Measurements from ENCODE around the gene SLC22A1. TPM values are rescaled to one million over a fixed set of nuclear protein-coding genes. Genes with fewer than 3 reads are reported as not detected.
"Not testable (repeated sequence)": the region's sequence is repeated elsewhere in the genome, so short reads cannot be mapped to it uniquely, and the experiment has no call there.

The SLC22A1 gene
- total RNA-seq, 1 donor from 2014 or later, result 3.2 TPM

DNA sequence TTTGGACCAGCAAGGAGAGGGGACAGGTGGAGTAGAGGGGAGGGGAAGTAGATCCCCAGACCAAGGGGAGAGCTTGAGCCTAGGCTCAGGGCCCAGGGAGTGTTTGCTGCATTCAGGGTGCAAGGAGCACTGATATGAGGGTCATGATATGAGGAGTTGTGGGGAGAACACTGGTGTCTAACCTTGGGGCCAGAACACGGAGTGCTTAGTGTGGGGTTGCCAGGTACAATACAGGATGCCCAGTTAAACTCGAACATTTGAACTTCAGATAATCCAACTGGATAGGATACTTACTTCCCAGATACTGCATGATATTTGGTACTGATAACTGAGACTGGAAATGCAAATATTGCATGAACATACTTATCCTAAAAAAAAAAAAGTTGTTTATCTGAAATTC, 2.4 kb downstream of the SLC22A1 start:
- no peaks in the 10 kb centered on the region for H3K4me1 ChIP-seq (ENCODE audit: insufficient read depth, low read length)
- no peaks in the 10 kb centered on the region for H4K20me1 ChIP-seq (ENCODE audit: insufficient read depth, low read length)
- H3K36me3 Mint-ChIP-seq (ENCODE audit: low read depth, unreplicated experiment), result peaks cover 24% of the 10 kb centered on the region
- no peak overlapping the region for H3K9ac ChIP-seq (ENCODE audit: low read length)
- peaks cover 4% of the 10 kb centered on the region for H3K9me3 Mint-ChIP-seq (ENCODE audit: unreplicated experiment)
- H3K27me3 Mint-ChIP-seq (ENCODE audit: low read depth, unreplicated experiment), result peaks cover 4% of the 10 kb centered on the region
- H3K4me3 Mint-ChIP-seq (ENCODE audit: unreplicated experiment), result no peak overlapping the region
- TF ChIP-seq EZH2 (IDR thresholded peaks at IDR 0.05; ENCODE audit: insufficient read depth, low read length), result no peak
- H3K9me3 ChIP-seq (ENCODE audit: insufficient read depth, low read depth, low read length), result no peaks in the 10 kb centered on the region
- H3K36me3 ChIP-seq (ENCODE audit: insufficient read depth, low read length), result no peaks in the 10 kb centered on the region
- no peak overlapping the region for H3K4me2 ChIP-seq (ENCODE audit: low read length)
- no peak for DNase-seq (ENCODE audit: low read depth)
- no peak for FAIRE-seq
- no peak overlapping the region for H2AFZ ChIP-seq (ENCODE audit: low read depth, low read length)
- no peaks in the 10 kb centered on the region for H3K79me2 ChIP-seq (ENCODE audit: insufficient read depth, low read length)
- no peak overlapping the region for H3K27ac Mint-ChIP-seq (ENCODE audit: unreplicated experiment)
- H3K4me1 Mint-ChIP-seq (ENCODE audit: low read depth, unreplicated experiment), result no peaks in the 10 kb centered on the region
- no peak overlapping the region for H3K4me3 ChIP-seq (ENCODE audit: insufficient read depth, low read depth, low read length)
- no peaks in the 10 kb centered on the region for H3K27me3 ChIP-seq (ENCODE audit: insufficient read depth, low read length)
- H3K27ac ChIP-seq (ENCODE audit: low read depth, low read length), result no peak overlapping the region

GRCh38 chr6:160124605-160125004, 3.0 kb downstream of the SLC22A1 start:
- FAIRE-seq (no peak), DNase-seq (ENCODE audit: low read depth) (no peak)
- H4K20me1 ChIP-seq (ENCODE audit: insufficient read depth, low read length), result no peaks in the 10 kb centered on the region
- no peak overlapping the region for H3K27ac ChIP-seq (ENCODE audit: low read depth, low read length)
- H3K79me2 ChIP-seq (ENCODE audit: insufficient read depth, low read length), result no peaks in the 10 kb centered on the region
- no peak overlapping the region for H3K9ac ChIP-seq (ENCODE audit: low read length)
- Mint-ChIP-seq H3K27me3 (ENCODE audit: low read depth, unreplicated experiment) (peaks cover 4% of the 10 kb centered on the region), H3K9me3 (ENCODE audit: unreplicated experiment) (peaks cover 4% of the 10 kb centered on the region), H3K27ac (ENCODE audit: unreplicated experiment) (no peak overlapping the region), H3K36me3 (ENCODE audit: low read depth, unreplicated experiment) (peaks cover 24% of the 10 kb centered on the region), H3K4me3 (ENCODE audit: unreplicated experiment) (no peak overlapping the region), H3K4me1 (ENCODE audit: low read depth, unreplicated experiment) (no peaks in the 10 kb centered on the region)
- H3K36me3 ChIP-seq (ENCODE audit: insufficient read depth, low read length), result no peaks in the 10 kb centered on the region
- no peak overlapping the region for H3K4me2 ChIP-seq (ENCODE audit: low read length)
- H3K4me3 ChIP-seq (ENCODE audit: insufficient read depth, low read depth, low read length), result no peak overlapping the region
- no peak overlapping the region for H2AFZ ChIP-seq (ENCODE audit: low read depth, low read length)
- TF ChIP-seq EZH2 (IDR thresholded peaks at IDR 0.05; ENCODE audit: insufficient read depth, low read length), result no peak
- TF ChIP-seq, protein P1, sequence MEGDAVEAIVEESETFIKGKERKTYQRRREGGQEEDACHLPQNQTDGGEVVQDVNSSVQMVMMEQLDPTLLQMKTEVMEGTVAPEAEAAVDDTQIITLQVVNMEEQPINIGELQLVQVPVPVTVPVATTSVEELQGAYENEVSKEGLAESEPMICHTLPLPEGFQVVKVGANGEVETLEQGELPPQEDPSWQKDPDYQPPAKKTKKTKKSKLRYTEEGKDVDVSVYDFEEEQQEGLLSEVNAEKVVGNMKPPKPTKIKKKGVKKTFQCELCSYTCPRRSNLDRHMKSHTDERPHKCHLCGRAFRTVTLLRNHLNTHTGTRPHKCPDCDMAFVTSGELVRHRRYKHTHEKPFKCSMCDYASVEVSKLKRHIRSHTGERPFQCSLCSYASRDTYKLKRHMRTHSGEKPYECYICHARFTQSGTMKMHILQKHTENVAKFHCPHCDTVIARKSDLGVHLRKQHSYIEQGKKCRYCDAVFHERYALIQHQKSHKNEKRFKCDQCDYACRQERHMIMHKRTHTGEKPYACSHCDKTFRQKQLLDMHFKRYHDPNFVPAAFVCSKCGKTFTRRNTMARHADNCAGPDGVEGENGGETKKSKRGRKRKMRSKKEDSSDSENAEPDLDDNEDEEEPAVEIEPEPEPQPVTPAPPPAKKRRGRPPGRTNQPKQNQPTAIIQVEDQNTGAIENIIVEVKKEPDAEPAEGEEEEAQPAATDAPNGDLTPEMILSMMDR (IDR thresholded peaks at IDR 0.05; ENCODE audit: insufficient read depth, low read depth, low read length), result no peak
- H3K27me3 ChIP-seq (ENCODE audit: insufficient read depth, low read length), result no peaks in the 10 kb centered on the region
- H3K9me3 ChIP-seq (ENCODE audit: insufficient read depth, low read depth, low read length), result no peaks in the 10 kb centered on the region
- no peaks in the 10 kb centered on the region for H3K4me1 ChIP-seq (ENCODE audit: insufficient read depth, low read length)

DNA sequence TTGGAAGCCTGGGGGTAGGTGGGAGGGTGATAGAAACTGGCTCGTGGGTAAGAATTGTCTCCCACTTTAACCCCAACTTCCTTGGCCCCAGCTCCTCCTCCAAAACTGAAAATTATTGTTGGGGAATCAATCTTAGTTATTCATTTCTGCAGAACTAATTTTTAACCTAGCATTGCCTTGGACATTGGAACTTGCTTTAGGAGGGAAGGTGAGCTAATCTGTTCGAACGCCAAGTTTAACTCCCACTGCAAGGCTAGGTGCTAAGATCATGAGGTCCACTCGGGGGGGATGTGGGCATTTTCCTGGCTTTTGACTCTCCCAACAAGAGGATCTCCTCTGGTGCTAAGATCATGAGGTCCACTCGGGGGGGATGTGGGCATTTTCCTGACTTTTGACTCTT, 3.5 kb downstream of the SLC22A1 start:
- not testable (repeated sequence) for H3K4me2 ChIP-seq (ENCODE audit: low read length); H3K27me3 ChIP-seq (ENCODE audit: insufficient read depth, low read length); H3K27ac ChIP-seq (ENCODE audit: low read depth, low read length); H3K9ac ChIP-seq (ENCODE audit: low read length); DNase-seq (ENCODE audit: low read depth); H3K4me1 Mint-ChIP-seq (ENCODE audit: low read depth, unreplicated experiment); H3K27me3 Mint-ChIP-seq (ENCODE audit: low read depth, unreplicated experiment); H3K79me2 ChIP-seq (ENCODE audit: insufficient read depth, low read length); H3K9me3 Mint-ChIP-seq (ENCODE audit: unreplicated experiment); H3K4me3 Mint-ChIP-seq (ENCODE audit: unreplicated experiment); H3K4me1 ChIP-seq (ENCODE audit: insufficient read depth, low read length); H2AFZ ChIP-seq (ENCODE audit: low read depth, low read length); H3K36me3 ChIP-seq (ENCODE audit: insufficient read depth, low read length); H3K9me3 ChIP-seq (ENCODE audit: insufficient read depth, low read depth, low read length); FAIRE-seq; H3K4me3 ChIP-seq (ENCODE audit: insufficient read depth, low read depth, low read length); H3K27ac Mint-ChIP-seq (ENCODE audit: unreplicated experiment); H4K20me1 ChIP-seq (ENCODE audit: insufficient read depth, low read length)
- H3K36me3 Mint-ChIP-seq (ENCODE audit: low read depth, unreplicated experiment), result peaks cover 26% of the 10 kb centered on the region

Measured in astrocyte (in vitro differentiated cells and primary cell).